ENCODE measurements around the gene FAM53B. TPM values are rescaled to one million over a fixed set of nuclear protein-coding genes. Genes with fewer than 3 reads are reported as not detected.

FAM53B gene
- total RNA-seq, 1 donor = 13.4 TPM

DNA sequence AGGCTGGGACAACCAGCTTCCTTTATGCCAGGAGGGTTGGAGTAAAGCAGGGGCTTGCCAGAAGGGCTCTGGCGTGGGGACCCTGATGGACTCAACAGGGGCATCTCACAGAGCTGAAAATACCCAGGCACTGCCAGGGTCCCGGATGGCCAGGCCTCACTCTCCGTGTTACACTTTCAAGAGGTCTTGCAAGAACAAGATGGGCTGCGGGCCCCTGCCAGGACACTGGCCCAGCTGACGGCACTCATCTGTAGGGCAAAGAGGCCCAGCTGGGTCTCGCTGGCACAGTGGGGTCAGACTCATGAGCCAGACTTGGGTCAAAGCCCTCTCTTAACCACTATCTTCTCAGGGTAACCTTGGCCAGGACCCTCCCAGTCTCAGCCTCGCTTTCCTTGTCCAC lies 90.9 kb downstream of the FAM53B start:
- DNase-seq (ENCODE audit: low read depth) = no peak
- H3K4me3 ChIP-seq (ENCODE audit: low read depth, low read length) = no peak overlapping the region
- TF ChIP-seq, protein P1, sequence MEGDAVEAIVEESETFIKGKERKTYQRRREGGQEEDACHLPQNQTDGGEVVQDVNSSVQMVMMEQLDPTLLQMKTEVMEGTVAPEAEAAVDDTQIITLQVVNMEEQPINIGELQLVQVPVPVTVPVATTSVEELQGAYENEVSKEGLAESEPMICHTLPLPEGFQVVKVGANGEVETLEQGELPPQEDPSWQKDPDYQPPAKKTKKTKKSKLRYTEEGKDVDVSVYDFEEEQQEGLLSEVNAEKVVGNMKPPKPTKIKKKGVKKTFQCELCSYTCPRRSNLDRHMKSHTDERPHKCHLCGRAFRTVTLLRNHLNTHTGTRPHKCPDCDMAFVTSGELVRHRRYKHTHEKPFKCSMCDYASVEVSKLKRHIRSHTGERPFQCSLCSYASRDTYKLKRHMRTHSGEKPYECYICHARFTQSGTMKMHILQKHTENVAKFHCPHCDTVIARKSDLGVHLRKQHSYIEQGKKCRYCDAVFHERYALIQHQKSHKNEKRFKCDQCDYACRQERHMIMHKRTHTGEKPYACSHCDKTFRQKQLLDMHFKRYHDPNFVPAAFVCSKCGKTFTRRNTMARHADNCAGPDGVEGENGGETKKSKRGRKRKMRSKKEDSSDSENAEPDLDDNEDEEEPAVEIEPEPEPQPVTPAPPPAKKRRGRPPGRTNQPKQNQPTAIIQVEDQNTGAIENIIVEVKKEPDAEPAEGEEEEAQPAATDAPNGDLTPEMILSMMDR (IDR thresholded peaks at IDR 0.05; ENCODE audit: insufficient read depth, low read depth, low read length) = no peak

DNA sequence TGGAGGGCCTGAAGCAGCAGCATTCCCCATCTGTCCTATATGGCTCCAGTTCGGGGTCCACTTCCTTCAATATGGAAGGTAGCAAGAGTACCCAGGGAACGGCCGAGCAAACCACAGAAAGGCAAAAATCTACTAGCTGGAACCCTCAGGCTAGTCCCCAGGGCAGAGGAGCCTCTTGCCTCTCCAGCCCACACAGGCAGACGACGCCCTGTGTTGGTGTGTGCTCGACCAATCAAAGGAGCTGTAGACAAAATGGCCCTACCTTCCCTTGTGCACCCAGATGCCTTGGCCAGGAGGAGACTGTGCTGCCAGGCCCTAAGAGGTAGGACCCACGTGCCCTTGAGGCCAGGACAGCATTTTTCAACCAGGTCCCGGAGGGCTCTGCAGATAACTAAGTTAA lies 91.5 kb downstream of the FAM53B start:
- no peak for DNase-seq (ENCODE audit: low read depth)
- TF ChIP-seq, protein P1 (IDR thresholded peaks at IDR 0.05; ENCODE audit: insufficient read depth, low read depth, low read length) = no peak

DNA sequence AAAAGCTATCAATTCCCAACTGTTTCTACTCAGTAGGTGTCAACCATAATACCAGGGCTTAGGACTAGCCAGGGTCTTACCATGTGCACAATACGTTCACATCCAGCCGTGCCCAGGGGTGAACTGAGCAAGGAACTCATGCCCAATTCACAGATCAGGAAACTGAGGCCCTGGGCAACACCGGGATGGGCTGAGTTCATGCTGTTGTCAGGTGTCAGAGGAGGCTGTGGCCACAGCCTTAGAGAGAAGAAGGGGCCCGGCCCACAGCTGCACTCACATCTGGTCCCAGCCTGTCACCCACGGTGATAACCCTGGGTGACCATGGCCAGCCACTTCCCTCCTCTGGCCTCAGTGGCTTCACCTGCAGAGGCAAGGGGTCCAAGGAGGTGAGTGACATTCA lies 92.0 kb downstream of the FAM53B start:
- TF ChIP-seq, protein P1 (IDR thresholded peaks at IDR 0.05; ENCODE audit: insufficient read depth, low read depth, low read length) = no peak
- no peak overlapping the region for H3K4me3 ChIP-seq (ENCODE audit: low read depth, low read length)

More for the DNA sequence above, 91.5 kb downstream of the FAM53B start:
- H3K4me3 ChIP-seq (ENCODE audit: low read depth, low read length) = no peak overlapping the region

DNA sequence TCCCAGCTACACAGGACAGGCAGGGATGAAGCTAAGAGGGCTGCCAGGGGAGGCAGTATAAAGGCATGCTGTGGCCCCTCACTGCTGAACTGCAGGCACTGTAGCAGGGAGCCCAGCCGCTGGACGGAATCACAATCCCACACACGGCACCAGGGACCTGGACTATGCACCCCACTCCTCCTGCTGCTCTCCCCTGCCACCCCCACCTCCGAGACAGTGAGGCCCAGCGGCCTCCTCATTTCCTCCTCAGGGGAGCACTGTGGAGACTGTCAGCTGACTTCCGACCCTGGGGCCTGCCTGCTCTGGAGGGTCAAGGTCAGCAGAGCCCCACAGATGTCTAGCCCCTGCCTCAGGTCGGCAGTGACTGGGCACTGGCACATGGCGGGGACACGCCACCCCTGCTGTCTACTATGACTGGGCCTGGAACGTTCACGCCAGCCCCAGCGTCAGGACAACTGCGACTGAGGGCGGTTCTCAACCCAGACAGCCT lies 92.7 kb downstream of the FAM53B start:
- TF ChIP-seq, protein P1 (IDR thresholded peaks at IDR 0.05; ENCODE audit: insufficient read depth, low read depth, low read length) = no peak
- no peak overlapping the region for H3K4me3 ChIP-seq (ENCODE audit: low read depth, low read length)
- DNase-seq (ENCODE audit: low read depth) = no peak

More for the DNA sequence above, 92.0 kb downstream of the FAM53B start:
- no peak for DNase-seq (ENCODE audit: low read depth)

DNA sequence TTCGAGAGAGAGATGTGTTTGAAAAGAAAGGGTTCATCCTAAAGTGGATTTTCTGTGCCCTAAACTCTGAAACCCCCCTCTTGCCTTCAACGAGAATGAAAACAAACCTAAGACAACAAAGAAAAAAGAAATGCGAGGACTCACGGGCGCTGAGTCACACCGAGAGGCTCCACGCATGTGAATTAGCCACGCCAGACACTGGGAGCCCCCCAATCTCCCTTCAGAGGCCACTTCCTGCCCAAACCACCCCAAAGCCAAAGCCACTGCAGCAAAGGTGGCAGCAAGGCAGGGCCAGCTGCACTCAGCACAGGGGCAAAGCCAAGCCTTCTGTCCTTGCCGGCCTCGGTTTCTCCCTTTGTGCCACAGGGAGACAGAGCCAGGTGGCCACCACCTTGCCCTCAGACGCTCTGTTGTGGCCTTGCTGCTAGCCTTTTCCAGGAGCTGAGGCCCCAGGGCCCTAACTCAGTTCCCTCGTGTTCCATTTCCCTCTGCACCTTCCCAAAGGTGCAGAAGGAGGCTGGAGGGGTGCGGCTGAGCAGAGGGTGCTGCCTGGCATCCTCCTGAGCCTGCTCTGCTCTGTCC lies 93.3 kb downstream of the FAM53B start:
- DNase-seq (ENCODE audit: low read depth) = no peak
- TF ChIP-seq, protein P1 (IDR thresholded peaks at IDR 0.05; ENCODE audit: insufficient read depth, low read depth, low read length) = no peak
- no peak overlapping the region for H3K4me3 ChIP-seq (ENCODE audit: low read depth, low read length)

DNA sequence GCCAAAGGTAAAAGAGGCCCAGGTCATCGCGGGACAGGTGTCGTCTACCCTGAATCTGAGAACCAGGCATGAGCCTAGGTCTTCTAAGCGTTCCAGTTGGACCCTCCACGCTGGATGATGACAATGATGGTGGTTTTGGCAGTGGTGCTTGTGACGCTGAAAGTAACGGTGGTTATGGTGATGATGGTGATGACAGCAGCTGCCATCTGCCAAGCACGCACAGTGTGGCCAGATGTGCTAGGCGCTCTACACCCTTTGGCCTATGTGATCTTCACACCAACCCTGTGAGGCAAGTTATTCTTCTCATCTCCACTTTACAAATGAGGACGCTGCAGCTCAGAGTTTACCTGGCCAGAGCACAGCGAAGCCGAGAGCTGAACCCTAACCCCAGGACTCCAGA lies 93.9 kb downstream of the FAM53B start:
- DNase-seq (ENCODE audit: low read depth) = no peak
- TF ChIP-seq, protein P1 (IDR thresholded peaks at IDR 0.05; ENCODE audit: insufficient read depth, low read depth, low read length) = no peak
- H3K4me3 ChIP-seq (ENCODE audit: low read depth, low read length) = no peak overlapping the region

DNA sequence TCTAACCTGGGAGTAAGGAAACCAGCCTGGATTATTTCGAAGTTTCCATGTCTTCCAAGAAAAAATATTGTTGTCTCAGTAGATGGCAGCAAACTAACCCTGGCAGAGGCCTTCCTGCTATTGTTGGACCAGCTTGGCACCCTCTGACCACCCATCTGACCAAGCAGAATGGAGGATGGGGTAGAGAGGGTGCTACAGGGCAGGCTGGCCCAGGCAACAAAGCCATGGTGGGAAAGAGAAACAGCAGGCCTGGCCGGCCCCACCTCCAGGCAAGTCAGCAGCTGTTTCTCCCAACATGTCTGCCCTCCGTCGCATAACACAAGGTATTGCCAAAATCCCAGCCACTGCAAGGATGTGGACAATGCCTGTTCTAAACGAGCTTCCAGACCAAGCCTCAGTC lies 95.0 kb downstream of the FAM53B start:
- no peak overlapping the region for H3K4me3 ChIP-seq (ENCODE audit: low read depth, low read length)
- TF ChIP-seq, protein P1 (IDR thresholded peaks at IDR 0.05; ENCODE audit: insufficient read depth, low read depth, low read length) = no peak
- peak; percentile 81 for DNase-seq (ENCODE audit: low read depth)
